HepG2 (cell line): Measurements from ENCODE around the gene MST1R. TPM values are rescaled to one million over a fixed set of nuclear protein-coding genes. Genes with fewer than 3 reads are reported as not detected.

Experiments
- BRCA1 ChIP-seq: sonication (generic); formaldehyde crosslinking; IDR thresholded peaks from 2 replicates; pipeline ENCODE4 v1.4.0; 2020; ENCODE audit warnings: missing genetic modification reagents
- CC2D1A ChIP-seq: sonication (generic); formaldehyde crosslinking; IDR thresholded peaks from 2 replicates; pipeline ENCODE4 v1.8.1; 2023; ENCODE audit warnings: mild to moderate bottlenecking, missing genetic modification reagents
- FOXO4 ChIP-seq: sonication (generic); formaldehyde crosslinking; conservative IDR thresholded peaks from 2 replicates; pipeline ENCODE4 v1.8.1; 2023; ENCODE audit warnings: missing genetic modification reagents
- GLI4 ChIP-seq: sonication (generic); formaldehyde crosslinking; IDR thresholded peaks from 2 replicates; pipeline ENCODE4 v1.5.1; 2020; ENCODE audit warnings: missing genetic modification reagents, mild to moderate bottlenecking, moderate library complexity, borderline replicate concordance
- PCBP1 ChIP-seq: fragments of 200-400 bp; formaldehyde crosslinking; IDR thresholded peaks from 2 replicates; pipeline ENCODE4 v1.6.1; 2017; ENCODE audit warnings: mild to moderate bottlenecking, low read depth, low read length, borderline replicate concordance
- RAD21 ChIP-seq: fragments of 450-650 bp; formaldehyde crosslinking; IDR thresholded peaks from 2 replicates; pipeline ENCODE4 v1.5.0; 2020; ENCODE audit warnings: mild to moderate bottlenecking
- SIX4 ChIP-seq: sonication (generic); formaldehyde crosslinking; IDR thresholded peaks from 2 replicates; pipeline ENCODE4 v1.4.0; 2020; ENCODE audit warnings: missing genetic modification reagents
- SMC3 ChIP-seq: IDR thresholded peaks from 2 replicates; pipeline ENCODE4 v1.6.1; 2011; ENCODE audit warnings: low read length, improper control_type of control experiment
- XRCC5 ChIP-seq: fragments of 200-400 bp; formaldehyde crosslinking; optimal IDR thresholded peaks from 2 replicates; pipeline ENCODE3; 2017; ENCODE audit warnings: mild to moderate bottlenecking, low read length
- YEATS2 ChIP-seq: sonication (generic); formaldehyde crosslinking; IDR thresholded peaks from 2 replicates; pipeline ENCODE4 v1.4.0; 2020; ENCODE audit warnings: missing genetic modification reagents, borderline replicate concordance
- ZBTB34 ChIP-seq: sonication (generic); formaldehyde crosslinking; IDR thresholded peaks from 2 replicates; pipeline ENCODE4 v1.8.0; 2022; ENCODE audit warnings: mild to moderate bottlenecking, missing genetic modification reagents
- ZNF317 ChIP-seq: sonication (generic); formaldehyde crosslinking; IDR thresholded peaks from 2 replicates; pipeline ENCODE4 v1.5.0; 2020; ENCODE audit warnings: mild to moderate bottlenecking, missing genetic modification reagents
- ZNF451 ChIP-seq: sonication (generic); formaldehyde crosslinking; IDR thresholded peaks from 2 replicates; pipeline ENCODE4 v1.5.0; 2020; ENCODE audit warnings: mild to moderate bottlenecking, missing genetic modification reagents
- ZNF713 ChIP-seq: sonication (generic); formaldehyde crosslinking; IDR thresholded peaks from 2 replicates; pipeline ENCODE4 v1.4.0; 2020; ENCODE audit warnings: mild to moderate bottlenecking, missing genetic modification reagents
- polyA plus RNA-seq, 8 experiments: library from polyadenylated mRNA; depleted of rRNA in 3 of 8; stranded (reverse) in 7 of 8; unstranded in 1 of 8; fragments of >200 nt; fragmentation: Illumina TruSeq in 4 of 8; extraction: Trizol in 4 of 8; gene quantifications; 2 replicates each; pipeline versions ENCODE4 v1.2.1 to v1.2.3, GENCODE V29; 2011 to 2016; ENCODE audit warnings: low read depth in 4 of 8, missing spikeins in 1 of 8, mixed read lengths in 1 of 8; ENCODE audit not compliant: insufficient read depth in 1 of 8
- total RNA-seq, 5 experiments: library from RNA; depleted of rRNA; stranded (reverse); fragments of >200 nt; fragmentation: Illumina TruSeq; extraction: Trizol; gene quantifications; 2 replicates each; pipeline ENCODE4 v1.2.3, GENCODE V29; 2016; ENCODE audit warnings: low read depth in 1 of 5
- TF ChIP-seq, protein P1 (sequence below): sonication (generic); formaldehyde crosslinking; IDR thresholded peaks from 2 replicates; pipeline ENCODE4 v1.5.0; 2020; ENCODE audit warnings: mild to moderate bottlenecking, missing genetic modification reagents, borderline replicate concordance
- TF ChIP-seq, protein P2 (sequence below): sonication (generic); formaldehyde crosslinking; IDR thresholded peaks from 2 replicates; pipeline ENCODE4 v1.9.0; 2021; ENCODE audit warnings: missing genetic modification reagents, borderline replicate concordance
- TF ChIP-seq, protein P3 (sequence below): sonication (generic); formaldehyde crosslinking; IDR thresholded peaks from 2 replicates; pipeline ENCODE4 v1.4.0; 2020; ENCODE audit warnings: missing genetic modification reagents, borderline replicate concordance

Gene MST1R
- total and polyA plus RNA-seq, 2 of the 13 experiments (the other 11 are each of a cell fraction or from before 2014, with no cell fraction given): 0.11 to 0.77 TPM

DNA sequence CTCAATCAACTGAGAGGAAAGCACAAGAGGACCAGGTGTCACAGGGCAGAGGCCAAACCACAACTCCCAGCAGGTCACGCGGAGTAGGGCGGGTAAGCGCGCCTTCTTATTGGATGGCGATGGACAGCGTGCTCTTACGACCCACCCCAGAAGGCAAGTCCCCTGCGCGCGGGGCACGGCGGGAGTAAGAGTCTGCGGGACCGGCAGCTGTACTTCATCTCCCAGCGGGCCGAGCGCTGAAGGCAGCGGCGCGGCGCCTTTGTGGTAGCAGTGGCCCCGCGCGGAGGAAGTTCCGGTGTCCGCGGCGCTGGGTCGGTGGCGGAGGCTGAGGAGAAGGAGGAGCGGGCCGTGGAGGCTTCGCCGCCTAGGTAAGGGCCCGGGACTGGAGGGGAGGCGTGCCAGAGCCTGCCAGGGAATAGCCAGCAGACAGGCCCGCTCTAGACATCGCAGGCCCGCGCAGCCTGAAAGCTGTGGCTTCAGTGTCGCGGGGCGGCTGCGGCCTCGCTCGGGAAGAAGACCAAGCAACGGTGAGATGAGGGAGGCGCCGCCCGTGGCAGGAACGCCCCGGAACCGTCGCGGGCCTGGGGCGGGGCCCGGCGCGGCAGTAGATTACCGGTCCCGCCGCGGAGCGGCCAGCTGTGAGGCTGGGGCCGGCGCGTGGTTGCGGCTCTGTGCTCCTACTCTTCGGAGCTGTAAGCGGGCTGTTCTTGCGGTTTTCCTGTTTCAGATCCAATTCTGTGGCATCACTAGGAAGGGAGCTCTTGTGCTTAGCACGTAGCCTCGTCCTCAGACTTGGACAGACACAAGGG lies 36.4 kb upstream of the MST1R start, which contains the start of gene RBM6 (continued):
- TF ChIP-seq RAD21 (CRISPR knock-in tag) (peak; percentile 39; the same call in 1 of the 2 replicates), BRCA1 (CRISPR knock-in tag) (peak; percentile 90; the same call in 1 of the 2 replicates), SMC3 (no peak), CC2D1A (CRISPR knock-in tag) (no peak), GLI4 (CRISPR knock-in tag) (no peak), PCBP1 (0 out of 2 replicates have a peak, but pooled peaks have one; percentile 24), YEATS2 (peak; percentile 72), ZBTB34 (CRISPR knock-in tag) (no peak), ZNF713 (CRISPR knock-in tag) (no peak), XRCC5 (peak; percentile 50), FOXO4 (CRISPR knock-in tag) (0 out of 2 replicates have a peak, but pooled peaks have one; percentile 55), ZNF451 (CRISPR knock-in tag) (0 out of 2 replicates have a peak, but pooled peaks have one; percentile 5), ZNF317 (peak; percentile 77), SIX4 (CRISPR knock-in tag) (0 out of 2 replicates have a peak, but pooled peaks have one; percentile 35)
- TF ChIP-seq, protein P1, sequence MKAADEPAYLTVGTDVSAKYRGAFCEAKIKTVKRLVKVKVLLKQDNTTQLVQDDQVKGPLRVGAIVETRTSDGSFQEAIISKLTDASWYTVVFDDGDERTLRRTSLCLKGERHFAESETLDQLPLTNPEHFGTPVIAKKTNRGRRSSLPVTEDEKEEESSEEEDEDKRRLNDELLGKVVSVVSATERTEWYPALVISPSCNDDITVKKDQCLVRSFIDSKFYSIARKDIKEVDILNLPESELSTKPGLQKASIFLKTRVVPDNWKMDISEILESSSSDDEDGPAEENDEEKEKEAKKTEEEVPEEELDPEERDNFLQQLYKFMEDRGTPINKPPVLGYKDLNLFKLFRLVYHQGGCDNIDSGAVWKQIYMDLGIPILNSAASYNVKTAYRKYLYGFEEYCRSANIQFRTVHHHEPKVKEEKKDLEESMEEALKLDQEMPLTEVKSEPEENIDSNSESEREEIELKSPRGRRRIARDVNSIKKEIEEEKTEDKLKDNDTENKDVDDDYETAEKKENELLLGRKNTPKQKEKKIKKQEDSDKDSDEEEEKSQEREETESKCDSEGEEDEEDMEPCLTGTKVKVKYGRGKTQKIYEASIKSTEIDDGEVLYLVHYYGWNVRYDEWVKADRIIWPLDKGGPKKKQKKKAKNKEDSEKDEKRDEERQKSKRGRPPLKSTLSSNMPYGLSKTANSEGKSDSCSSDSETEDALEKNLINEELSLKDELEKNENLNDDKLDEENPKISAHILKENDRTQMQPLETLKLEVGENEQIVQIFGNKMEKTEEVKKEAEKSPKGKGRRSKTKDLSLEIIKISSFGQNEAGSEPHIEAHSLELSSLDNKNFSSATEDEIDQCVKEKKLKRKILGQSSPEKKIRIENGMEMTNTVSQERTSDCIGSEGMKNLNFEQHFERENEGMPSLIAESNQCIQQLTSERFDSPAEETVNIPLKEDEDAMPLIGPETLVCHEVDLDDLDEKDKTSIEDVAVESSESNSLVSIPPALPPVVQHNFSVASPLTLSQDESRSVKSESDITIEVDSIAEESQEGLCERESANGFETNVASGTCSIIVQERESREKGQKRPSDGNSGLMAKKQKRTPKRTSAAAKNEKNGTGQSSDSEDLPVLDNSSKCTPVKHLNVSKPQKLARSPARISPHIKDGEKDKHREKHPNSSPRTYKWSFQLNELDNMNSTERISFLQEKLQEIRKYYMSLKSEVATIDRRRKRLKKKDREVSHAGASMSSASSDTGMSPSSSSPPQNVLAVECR (CRISPR knock-in tag): peak; percentile 98
- TF ChIP-seq, protein P2, sequence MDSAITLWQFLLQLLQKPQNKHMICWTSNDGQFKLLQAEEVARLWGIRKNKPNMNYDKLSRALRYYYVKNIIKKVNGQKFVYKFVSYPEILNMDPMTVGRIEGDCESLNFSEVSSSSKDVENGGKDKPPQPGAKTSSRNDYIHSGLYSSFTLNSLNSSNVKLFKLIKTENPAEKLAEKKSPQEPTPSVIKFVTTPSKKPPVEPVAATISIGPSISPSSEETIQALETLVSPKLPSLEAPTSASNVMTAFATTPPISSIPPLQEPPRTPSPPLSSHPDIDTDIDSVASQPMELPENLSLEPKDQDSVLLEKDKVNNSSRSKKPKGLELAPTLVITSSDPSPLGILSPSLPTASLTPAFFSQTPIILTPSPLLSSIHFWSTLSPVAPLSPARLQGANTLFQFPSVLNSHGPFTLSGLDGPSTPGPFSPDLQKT (CRISPR knock-in tag): peak; percentile 88; the same call in 1 of the 2 replicates
- TF ChIP-seq, protein P3, sequence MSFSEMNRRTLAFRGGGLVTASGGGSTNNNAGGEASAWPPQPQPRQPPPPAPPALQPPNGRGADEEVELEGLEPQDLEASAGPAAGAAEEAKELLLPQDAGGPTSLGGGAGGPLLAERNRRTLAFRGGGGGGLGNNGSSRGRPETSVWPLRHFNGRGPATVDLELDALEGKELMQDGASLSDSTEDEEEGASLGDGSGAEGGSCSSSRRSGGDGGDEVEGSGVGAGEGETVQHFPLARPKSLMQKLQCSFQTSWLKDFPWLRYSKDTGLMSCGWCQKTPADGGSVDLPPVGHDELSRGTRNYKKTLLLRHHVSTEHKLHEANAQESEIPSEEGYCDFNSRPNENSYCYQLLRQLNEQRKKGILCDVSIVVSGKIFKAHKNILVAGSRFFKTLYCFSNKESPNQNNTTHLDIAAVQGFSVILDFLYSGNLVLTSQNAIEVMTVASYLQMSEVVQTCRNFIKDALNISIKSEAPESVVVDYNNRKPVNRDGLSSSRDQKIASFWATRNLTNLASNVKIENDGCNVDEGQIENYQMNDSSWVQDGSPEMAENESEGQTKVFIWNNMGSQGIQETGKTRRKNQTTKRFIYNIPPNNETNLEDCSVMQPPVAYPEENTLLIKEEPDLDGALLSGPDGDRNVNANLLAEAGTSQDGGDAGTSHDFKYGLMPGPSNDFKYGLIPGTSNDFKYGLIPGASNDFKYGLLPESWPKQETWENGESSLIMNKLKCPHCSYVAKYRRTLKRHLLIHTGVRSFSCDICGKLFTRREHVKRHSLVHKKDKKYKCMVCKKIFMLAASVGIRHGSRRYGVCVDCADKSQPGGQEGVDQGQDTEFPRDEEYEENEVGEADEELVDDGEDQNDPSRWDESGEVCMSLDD (CRISPR knock-in tag): 0 out of 2 replicates have a peak, but pooled peaks have one; percentile 42
